Left renal cortex interstitium (tissue), 4 donors: ENCODE measurements around the gene TMEM30A. TPM values are rescaled to one million over a fixed set of nuclear protein-coding genes. Genes with fewer than 3 reads are reported as not detected.

Experiments used
- DNase-seq, 4 donors: peaks; one replicate each; pipeline ENCODE4 v3.0.0-alpha.2; 2013; ENCODE audit warnings: low read depth in 4 of 4, low spot score in 2 of 4, missing footprints in 1 of 4
- polyA plus RNA-seq, 4 donors: library from polyadenylated mRNA; unstranded; fragments of 120-200 nt; gene quantifications; one replicate each; pipeline ENCODE4 v1.2.1, GENCODE V29; 2013; ENCODE audit not compliant: insufficient read length in 4 of 4

TMEM30A gene
- polyA plus RNA-seq, 4 donors, result 95.9 to 139 (median 123) TPM

DNA sequence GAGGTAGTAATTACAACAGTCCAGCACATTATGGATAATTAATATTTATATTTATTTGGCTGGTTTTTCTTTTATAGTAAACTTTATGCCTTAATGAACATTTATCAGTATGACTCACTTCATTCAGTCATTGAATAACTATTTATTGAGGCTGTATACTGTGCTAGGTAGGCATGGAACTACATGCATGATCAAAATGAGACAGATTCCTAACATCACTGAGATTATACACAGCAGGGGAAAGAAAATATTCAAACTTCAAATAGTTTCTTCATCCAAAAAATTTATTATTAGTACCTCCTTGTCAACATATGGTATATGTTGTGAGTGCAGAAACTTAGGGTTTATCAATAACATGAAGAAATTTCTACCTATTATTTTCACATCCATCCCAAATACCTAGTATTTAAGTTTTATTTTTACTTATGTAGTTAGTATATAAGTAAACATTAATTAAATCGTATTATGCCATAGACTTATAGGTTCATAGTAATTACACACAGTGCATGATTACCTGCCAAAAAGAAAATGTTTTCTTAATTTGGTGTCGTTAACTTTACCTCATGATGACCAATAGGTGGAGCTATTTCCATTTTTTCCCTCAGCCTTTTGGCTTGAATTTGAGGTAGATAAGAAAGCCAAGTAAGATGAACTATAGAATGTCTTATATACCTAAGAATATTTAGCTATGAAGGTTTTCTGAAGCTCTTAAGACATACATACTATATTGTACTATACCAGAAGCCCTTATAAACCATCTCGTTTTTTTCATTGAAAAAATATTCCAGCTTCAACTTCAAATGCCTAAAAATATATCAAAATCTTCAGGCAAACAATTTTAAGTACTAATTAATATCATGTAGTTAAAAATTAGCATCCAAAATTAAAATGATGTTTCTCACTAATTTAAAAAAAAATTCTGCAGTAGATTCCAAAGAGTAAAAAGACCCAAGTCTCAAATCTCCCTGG, 12.5 kb upstream of the TMEM30A start:
- DNase-seq, result peak in 1 of 4 donors; percentile 56

DNA sequence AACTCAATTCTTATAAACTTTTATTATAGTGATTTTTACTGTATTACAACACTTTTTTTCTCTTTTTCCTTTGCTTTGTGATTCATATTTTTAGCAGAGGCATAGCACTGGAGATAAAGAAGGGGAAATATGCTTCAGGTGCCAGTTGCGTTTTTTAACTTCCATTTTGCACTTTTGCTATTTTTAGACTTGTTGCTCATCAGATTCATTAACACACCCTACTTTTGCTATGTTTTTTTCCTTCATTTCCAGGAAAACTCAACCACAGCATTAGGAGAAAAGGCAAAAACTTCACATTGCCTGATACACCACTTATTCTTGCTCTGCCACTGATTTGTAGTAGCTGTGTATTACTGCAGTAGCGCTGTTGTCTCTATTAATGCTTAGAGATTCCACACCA, 8.0 kb upstream of the TMEM30A start:
- DNase-seq, result no peak

DNA sequence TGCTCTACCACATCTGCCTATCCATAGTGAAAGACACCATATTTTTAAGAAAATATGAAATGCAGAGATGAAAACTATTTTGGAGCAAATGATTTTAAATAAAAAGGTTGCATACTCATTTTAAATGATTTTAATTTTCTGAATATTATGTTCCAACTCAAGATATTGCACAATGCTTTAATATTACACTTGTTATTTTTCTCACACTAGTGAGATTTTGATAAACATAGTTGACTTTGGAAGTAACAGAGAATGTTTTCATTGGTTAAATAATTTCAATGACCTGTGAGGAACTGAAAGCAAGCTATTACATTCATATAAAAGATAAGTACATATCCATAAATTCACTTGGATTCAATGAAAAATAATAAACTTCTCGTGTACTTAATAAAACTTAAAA, 7.2 kb upstream of the TMEM30A start:
- no peak for DNase-seq

DNA sequence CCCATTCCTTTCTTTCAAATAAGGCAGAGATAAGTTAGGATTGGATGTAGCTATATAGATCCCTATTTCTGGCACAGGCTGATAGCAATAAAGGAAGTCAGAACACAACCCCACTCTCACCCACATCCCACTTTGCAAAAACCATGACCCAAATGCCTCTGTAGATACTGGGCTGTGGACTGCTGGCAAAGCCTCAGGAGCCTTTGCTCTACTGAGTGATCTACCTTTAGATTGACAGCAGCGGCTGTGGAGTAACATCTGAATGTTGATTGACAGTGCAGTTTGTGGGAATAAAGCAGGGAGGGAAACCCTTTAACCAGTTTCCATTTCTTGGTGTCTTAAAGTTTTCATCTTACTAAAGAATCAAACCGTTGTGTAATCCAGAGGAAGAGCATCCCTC, 6.7 kb upstream of the TMEM30A start:
- DNase-seq, result no peak

DNA sequence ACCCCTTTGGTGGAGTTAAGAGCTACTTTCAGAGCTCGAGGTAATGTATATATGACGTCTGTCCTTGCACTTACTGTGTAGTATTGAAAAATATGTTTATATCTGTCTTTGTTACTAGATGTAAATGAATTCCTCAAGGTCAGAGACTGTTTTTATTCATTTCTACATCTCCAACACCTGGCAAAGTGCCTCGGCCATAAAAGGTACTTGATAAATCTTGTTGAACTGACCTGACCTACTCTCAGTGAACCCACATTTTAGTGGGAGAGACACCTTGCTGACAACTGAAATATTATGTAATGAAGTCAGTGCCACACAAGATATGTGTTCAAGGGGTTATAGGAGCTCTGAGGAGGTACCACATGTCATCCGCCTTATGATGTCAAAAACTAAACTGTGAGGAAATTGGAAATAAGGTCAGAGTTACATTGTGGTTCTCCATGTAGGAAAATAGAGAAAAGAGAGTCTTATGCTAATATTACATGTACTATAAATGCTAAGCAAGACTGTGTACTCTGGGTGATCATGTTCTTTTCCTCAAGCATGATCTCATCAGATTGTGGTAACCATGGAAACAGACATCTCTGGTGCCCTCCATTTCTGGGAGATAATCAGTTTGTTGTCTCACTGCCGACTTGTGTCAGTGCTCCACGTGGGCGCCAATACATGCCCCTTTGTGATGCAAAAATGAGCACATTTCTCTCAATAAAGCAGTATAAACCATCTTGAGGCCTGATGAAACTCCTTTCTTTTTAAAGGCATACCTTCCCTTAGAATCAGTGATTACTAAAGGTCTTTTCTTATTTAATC, 5.7 kb upstream of the TMEM30A start:
- DNase-seq, result no peak

DNA sequence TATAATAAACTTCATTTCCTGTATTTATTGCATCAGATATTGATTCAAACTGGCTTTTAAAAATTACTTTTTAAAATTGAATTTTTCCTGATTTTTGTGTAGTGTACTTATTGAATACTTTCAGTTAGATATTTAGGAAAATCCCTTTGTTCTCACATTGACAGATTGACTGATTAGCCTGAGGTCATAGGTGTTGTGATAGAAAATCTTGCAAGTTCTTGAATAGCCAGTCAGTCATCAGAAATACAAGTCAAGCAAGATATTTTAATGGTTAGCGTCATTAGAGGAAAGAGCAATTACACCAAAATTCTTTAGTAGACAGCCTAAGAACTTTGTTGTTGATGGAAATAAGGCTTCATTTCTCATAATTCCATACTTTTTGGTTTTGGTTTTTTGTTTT, 3.4 kb upstream of the TMEM30A start:
- no peak for DNase-seq

DNA sequence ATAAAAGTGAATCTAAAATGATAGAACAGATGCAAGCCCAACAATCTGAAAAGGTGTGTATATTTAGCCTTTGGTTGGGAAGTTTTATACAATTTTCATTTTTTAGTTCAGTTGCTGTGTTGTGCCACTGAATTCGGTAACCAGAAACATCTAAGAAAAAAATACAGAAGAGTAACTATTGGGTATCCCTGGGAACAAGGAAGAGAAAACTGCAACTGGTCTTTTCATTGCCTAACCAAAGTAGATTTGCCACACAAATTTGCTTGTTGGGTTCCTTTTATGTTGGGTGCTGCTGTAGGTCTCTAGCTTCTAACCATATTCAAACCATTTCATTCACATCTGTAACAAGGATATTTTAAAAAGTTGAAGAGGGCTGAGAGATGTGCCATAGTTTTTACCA, 2.8 kb upstream of the TMEM30A start:
- DNase-seq, result no peak

DNA sequence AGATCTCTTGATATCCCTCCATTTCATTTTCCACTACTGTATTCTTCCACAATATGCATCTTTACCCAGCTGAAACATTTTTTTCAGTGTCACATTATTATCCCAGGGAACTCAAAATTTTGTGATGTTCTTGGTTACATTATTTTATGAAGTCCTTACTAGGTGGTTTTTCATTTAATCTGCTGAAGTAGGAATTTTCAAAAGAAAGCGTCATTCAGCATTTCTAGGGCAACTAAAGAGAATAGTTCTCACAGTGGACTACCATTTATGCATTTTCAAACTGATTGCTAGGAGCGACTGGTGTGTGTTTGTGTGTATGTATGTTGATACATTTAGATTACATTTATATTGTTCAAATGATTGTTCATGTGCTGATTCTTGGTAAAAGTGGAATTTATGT, 2.4 kb upstream of the TMEM30A start:
- DNase-seq, result no peak

DNA sequence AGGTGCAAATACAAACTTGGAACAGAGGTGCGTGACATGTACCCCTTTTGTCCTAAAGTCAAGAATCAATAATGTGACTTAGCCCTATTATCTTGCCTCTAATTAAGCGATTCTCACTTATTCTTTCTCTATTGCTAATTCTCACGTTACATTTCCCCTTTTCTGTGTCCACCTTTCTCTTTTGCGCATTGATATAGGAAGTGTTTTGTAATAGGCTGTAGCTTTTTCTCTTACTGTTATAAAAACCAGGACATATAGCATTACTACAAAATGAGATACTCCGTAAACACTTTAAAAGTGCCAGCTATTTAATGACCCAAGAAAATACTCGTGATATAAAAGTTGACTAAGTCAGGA, 669 bp upstream of the TMEM30A start:
- DNase-seq, result no peak

DNA sequence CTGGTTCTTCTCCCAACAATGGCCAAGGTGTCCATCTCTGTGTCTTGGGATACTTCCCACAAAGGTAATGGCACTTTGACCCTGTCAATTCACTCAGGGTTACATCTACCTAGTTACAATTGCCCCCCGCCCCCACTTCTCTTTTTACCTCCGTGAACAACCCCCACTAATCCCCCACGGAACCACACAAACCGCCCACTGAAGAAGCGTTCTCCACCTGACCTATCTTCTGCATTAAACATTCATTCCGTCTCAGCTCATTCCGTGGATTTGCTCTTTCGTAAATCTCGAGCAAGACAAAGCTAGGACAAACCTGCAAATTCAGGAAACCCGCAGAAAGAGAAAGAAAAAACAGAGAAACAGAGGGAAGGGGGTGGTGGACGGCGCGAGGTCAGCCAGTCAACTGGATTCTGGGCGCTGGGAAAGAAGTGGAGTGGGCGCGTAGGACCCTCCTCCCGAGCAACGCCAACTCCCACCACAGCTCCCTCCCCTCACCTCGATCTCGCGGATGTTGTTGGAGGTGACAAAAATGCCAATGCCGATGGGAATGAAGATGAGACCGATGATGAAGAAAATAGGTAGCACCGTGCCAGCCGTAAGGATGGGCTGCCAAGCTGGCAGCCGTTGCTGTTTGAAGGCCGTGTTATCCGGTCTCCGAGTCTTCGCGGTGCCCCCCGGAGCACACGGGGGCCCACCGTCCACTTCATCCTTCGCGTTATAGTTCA, 523 bp downstream of the TMEM30A start:
- DNase-seq, result peak in 3 of 4 donors; percentile 45 to 49 (median 47)

DNA sequence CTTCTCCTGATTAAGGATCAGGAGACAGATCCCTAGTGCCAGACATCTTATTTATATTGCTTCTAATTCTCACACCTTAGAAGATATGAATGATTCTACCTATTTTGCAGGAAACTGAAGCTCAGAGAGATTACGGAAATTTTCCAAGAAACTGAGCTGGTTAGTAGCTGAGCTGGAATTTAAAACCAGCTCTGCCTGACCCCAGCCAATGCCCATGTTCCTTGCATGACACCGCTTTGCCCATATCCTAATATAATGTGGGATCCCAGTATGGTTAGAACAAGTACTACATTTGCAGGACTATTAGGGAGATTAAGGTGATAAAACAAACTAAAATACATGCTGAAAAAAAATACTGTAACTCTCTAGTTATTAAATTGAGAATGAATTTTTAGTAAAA, 1.9 kb downstream of the TMEM30A start:
- no peak for DNase-seq

DNA sequence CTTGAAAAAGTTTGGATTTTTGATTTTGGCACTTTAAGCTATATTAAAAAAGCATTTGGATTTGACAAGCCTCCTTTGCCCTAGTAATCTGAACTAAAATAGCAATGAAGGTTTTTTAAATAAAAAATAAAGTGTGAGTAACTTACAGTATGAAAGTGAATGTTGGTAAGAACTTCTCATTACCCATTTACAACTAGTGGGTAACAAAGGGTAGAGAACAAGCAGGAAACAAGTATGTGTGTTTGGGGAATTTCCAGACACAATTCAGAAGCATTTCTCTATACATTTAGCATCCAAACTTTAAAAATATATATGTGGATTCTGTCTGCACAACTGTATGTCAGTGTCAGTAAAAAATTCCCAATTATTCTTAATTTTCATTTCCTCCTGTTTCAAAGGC, 2.9 kb downstream of the TMEM30A start:
- DNase-seq, result no peak

DNA sequence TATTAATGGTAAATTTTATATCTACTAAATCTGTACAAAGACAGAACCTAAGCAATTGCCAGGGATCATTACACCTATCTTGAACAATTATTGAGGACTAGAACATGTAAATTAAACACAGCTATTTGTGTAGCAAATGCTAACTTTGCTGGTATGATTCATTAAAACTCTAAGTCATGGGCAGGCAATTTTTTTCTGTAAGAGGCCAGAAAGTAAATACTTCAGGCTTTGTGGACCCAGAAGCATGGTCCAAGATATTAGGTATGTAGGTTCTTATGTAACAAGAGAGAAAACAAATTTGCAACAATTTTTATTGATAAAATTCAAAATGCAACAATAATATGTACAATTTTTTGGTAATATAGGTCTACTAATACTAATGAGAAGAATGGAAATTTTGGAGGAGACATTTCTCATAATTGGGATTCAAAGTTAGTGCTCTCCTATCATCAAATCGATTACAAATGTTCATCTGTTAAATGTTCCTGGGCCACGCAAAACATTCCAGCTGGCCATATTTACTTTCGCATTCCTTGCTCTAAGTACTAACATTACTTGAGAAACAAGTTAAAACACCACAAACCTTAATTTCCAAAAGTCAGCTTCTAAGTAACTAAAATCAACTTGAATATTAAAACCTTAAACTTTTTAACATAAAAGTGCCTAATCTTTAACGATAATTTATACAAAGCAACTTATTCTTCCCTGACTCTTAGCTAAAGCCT, 4.3 kb downstream of the TMEM30A start:
- no peak for DNase-seq

DNA sequence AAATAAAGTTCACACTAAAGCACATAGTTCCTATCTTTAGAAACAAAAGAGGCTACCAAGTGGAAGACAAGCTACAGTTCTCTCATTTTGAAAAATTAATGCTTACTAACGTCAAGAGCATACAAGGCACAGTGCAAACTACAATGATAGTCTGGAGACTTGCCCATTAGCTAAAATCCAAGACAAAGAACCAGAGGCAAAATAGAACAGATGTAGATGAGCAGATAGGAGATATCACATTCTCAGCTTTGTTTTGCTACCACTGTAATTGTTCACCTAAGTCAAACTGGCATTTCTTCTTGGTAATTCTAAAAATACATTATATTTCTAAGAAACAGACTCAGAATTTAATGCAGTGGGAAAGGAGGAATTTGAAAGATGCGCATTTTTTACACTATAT, 5.2 kb downstream of the TMEM30A start:
- no peak for DNase-seq

DNA sequence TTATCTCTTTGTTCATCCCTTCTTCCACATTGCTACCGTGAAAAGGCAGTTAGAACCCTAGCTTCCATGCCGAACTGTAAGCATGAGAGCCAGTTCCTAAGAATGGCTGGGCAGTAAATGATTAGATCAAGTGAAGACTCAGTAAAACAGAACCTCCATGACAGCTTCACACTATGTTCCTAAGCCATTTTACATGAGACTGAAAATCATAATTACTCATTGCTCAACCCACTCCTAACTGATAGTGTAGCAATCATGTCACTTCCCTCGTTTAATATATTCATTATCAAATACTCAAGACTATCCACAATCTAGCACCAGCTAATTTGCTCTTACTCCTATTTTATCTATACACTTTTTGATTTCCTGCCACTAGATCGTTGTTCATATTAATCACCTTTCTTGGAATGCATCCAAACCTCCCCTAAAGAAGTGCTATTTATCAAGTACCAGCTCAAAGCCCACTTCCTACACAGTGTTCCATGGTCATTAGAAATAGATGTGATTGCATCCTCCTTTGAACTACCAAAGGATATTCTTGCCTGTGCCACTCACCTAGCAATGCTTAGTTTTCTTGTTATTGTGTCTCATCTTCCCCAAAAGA, 6.0 kb downstream of the TMEM30A start:
- no peak for DNase-seq

DNA sequence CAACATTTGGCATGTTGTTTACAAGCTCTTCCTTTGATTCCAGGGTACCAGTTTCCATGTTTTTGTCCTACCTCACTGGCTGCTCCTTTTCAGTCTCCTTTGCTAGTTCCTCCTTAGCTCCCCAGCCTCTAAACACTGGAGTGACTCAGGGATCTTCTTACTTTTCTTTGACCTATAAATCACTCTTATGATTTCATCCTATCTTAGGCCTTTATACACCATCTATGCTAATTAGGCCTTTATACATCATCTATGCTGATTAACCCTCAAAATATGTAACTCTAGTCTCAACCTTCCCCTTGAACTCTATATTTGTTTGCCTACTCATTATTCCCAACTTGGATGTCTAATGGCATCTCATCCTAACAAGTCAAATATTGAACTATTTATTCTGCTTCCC, 9.5 kb downstream of the TMEM30A start:
- DNase-seq, result no peak

DNA sequence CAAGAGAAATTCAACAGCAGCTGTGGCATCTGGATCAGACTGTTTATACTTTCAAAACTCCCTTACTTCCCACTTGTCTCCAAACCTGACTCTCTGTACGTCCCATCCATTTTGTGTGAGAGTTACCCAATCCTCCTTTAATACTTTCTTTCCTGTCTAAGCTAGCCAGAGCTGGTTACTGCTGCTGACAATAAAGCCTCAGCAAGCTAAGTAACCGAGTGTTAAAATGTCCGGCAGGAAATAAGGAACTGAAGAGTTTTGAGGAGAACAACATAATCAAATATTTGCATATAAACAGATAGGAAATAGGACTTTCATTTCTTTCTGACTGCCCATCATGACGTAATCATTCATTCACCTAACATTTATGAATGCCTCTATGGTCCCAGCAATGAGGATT, 11.6 kb downstream of the TMEM30A start:
- no peak for DNase-seq

DNA sequence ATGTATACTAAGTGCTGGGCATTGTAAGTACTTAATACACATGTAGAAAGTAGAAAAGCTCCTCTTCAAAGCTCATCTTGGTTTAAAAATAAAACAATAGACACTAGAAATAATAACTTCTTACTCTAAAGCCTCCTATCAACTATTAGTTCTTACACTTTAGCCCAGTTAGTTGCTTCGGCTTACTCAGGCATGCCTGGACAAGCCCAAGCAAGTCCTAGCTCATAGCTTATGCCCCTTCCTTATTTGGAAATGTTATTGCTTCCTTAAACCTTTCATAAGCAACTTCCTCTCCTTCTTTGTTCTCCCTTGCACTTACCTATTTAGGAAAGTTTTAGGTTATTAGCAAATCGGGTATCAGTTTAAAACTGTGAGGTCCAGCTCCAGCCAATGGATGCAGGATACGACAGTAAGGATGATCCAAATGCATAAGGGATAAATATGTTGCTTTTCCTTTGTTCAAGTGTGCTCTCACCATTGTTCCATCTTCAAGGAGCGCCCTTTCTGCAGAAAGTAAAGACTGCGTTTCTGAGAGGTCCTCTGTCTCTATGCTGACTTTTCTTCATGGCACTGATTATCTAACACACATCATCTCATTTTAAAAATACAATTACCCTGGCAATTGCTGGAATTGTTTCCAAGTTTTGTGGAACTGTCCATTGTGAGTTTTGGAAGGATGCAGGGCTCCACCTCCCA, 12.3 kb downstream of the TMEM30A start:
- no peak for DNase-seq

DNA sequence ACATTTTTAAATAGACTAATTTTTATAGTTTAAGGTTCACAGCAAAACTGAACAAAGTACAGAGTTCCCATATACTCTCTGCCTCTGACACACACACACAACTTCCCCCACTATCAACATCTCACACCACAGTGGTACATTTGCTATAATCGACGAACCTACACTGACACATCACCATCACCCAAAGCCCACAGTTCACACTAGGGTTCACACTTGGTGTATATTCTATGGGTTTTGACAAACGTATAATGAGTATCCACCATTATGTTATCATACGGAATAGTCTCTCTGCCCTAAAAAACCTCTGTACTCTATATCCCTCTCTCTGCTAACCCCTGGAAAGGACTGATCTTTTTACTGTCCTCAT, 15.6 kb downstream of the TMEM30A start:
- DNase-seq, result no peak
